ENCODE data around the gene PPARA. TPM values are rescaled to one million over a fixed set of nuclear protein-coding genes. Genes with fewer than 3 reads are reported as not detected.

Gene PPARA
- total RNA-seq, 1 donor from 2014 or later: 51.3 TPM

DNA sequence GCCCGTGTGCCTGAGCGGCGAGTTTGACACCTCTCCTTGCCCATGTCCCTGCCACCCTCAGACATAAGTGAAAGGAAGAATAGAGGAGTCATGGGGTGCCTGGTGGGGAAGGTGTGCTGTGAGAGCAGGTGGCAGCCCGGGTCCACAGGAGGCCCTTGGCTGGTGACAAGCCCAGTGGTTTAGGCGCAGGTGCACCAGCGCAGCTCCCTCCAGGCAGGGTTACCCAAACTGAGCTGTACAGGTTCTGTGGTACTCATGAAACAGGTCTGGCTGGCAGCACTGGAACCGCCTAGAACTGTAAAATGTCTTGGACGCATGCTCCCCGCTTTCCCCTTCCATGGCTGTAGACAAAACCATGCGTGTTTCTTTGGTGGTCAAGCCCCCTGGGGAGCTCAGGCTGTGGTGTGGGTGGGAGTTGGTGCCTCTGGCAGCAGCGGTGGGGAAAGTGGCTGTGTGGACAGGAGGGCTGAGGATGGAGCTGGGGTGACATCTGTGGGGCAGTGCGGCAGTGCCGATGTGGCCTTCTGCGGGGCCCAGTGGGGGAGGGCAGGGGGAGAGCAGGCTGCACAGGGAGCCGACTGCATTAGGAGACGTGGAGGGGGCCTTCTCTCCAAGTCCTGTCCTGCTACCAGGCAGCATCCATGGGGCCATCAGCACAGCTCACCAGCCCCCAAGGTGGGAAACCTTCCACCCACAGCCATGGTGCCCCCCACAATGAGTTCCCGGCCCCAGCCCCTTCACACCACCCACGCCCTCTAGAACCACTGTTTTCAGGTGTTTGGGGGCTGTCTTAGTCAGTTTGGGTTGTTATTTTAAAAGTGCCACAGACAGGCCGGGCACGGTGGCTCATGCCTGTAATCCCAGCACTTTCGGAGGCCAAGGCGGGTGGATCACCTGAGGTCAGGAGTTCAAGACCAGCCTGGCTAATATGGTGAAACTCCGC lies 140.8 kb downstream of the PPARA start:
- no peak for DNase-seq (ENCODE audit: low spot score)

DNA sequence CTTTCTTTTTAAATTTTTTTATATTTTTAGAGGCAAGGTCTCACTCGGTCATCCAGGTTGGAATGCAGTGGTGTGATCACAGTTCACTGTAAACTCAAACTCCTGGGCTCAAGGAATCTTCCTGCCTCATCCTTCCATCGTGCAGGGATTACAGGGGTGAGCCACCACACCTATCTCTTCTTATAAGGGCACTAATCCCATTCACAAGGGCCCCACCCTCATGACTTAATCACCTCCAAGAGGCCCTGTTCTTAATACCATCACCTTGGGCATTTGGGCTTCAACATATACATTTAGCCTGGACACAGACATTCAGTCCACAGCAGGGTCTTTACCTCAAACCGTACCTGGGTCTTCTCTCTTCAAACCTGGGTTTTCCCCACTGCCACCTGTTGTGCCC lies 141.8 kb downstream of the PPARA start:
- no peak for DNase-seq (ENCODE audit: low spot score)

DNA sequence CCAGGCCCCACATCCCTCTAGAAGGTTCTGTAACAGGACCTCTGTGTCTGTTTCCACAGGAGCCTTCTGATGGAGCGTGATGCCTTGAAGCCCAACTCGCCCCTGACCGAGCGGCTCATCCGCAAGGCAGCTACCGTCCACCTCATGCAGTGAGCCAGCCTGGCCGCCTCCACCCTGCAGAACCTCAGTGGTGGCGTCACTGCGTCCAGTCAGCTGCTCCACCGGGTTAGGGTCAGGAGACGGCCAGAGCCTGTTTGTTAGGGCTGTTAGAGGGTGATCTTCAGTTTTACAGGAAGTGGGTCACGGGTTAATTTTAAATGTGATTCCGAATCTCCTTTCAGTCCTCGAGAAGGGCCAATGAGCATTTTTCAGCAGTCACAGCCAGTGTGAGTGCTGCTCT lies 142.4 kb downstream of the PPARA start:
- DNase-seq (ENCODE audit: low spot score): peak; percentile 28

Other genes starting within 250 kb of the PPARA start
- gene WNT7B, start 173.4 kb upstream of the PPARA start, total RNA-seq: 22.1 TPM
- 9.6 TPM for gene CDPF1, start 99.8 kb downstream of the PPARA start, total RNA-seq
- gene PKDREJ, start 112.8 kb downstream of the PPARA start, total RNA-seq: 0.32 TPM
- gene TTC38, start 117.5 kb downstream of the PPARA start, total RNA-seq: 90.4 TPM
- gene GTSE1, start 146.3 kb downstream of the PPARA start, total RNA-seq: 1.3 TPM
- gene TRMU, start 185.2 kb downstream of the PPARA start, total RNA-seq: 43.5 TPM

Data from mucosa of gallbladder (tissue), 1 donor.